Liver (tissue), 3 donors: ENCODE results near the gene RAPGEF2.

Source experiments
- CTCF ChIP-seq: fragments of 150-350 bp; IDR thresholded peaks from 2 replicates; pipeline ENCODE4 v1.5.1; 2017; ENCODE audit warnings: improper control_type of control experiment, low read depth, low read length; ENCODE audit not compliant: missing input control
- JUND ChIP-seq, 2 donors: IDR thresholded peaks; 2 replicates each; pipeline ENCODE4 v1.6.1; 2016; ENCODE audit warnings: antibody characterized with exemption in 2 of 2
- REST ChIP-seq: IDR thresholded peaks from 2 replicates; pipeline ENCODE4 v1.6.1; 2016; ENCODE audit warnings: antibody characterized with exemption, mild to moderate bottlenecking
- SP1 ChIP-seq: IDR thresholded peaks from 2 replicates; pipeline ENCODE4 v1.6.1; 2018; ENCODE audit warnings: antibody characterized with exemption, mild to moderate bottlenecking
- donor health status: healthy.
- donor health status: healthy.

GRCh38 chr4:159341522-159341921 lies 238.6 kb downstream of the RAPGEF2 start:
- TF ChIP-seq JUND (IDR thresholded peaks at IDR 0.05) (no peak), CTCF (no peak), REST (no peak), SP1 (no peak)
